Islet precursor cell (in vitro differentiated cells): ENCODE data around the gene VSIG2.
A peak's percentile ranks its signal among the peaks of the same experiment; 100 is the strongest.

Experiments
- DNase-seq: peaks from one replicate; pipeline ENCODE4 v3.0.0-alpha.2; 2018

The VSIG2 gene

DNA sequence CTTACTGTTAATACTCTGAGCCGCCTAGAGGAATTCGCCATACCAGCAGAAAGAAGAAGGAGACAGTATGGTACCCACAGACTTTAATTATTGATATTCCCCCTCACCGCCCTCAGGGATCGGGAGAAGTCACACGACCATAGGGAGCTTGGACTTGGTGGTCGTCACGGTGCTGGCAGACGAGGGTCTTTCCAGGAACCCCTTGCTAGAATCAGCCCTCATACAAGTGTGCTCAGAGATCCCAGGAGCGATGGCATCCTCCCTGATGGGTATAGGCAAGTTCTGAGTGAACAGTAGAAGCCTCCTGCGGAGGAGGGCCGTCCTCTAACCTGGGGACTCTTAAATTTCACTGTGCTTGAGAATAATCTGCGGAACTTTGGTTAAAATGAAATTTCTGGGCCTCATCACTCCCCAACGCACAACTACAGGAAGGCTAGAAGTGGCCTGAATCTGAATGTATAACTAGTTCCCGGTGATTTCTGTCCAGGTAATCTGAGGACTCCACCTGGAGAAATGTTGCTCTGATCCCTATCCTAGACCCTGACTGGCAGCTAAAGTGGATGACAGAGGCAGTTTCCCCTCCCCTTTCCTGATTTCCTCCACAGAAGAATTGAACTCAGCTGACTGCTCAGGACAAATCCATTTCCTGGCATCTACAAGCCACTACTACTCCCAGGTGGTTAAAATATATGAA is 4.5 kb downstream of the VSIG2 start:
- DNase-seq, result no peak

- peak; percentile 97 for DNase-seq
These were observed 5.3 kb downstream of the VSIG2 start for GRCh38 chr11:124746621-124747243.

DNA sequence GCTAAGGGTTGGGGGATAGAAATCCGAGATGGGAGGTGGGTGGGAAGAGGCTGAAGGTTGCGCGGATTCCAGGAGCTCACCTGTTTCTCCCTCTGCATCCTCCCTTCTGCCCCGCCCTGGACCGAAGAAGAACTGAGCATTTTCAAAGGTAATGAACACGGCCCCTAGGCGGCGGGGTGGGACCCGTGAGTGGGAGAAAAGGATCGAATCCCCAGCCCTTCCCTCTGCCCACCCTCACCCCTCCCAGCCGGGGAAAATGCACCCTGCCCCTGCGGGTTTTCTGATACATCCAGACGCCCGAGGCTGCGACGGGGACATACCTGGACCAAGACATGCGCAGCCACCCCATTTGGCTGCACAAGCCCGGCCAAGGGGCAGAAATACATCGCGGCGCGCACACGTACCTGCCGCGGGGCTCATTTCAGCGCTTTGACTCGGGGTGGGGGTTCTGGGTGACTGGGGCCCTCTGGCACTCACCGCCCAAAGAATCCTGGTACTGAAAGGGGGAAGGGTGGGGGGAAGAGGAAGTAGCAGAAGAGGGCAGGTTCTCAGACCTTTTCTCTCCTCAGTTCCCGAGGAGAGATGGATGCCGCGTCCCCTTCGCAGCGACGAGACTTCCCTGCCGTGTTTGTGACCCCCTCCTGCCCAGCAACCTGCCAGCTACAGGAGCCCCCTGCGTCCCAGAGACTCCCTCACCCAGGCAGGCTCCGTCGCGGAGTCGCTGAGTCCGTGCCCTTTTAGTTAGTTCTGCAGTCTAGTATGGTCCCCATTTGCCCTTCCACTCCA is 6.0 kb downstream of the VSIG2 start:
- peak; percentile 74 for DNase-seq

GRCh38 chr11:124745270-124745834 is 6.7 kb downstream of the VSIG2 start:
- DNase-seq, result no peak

DNA sequence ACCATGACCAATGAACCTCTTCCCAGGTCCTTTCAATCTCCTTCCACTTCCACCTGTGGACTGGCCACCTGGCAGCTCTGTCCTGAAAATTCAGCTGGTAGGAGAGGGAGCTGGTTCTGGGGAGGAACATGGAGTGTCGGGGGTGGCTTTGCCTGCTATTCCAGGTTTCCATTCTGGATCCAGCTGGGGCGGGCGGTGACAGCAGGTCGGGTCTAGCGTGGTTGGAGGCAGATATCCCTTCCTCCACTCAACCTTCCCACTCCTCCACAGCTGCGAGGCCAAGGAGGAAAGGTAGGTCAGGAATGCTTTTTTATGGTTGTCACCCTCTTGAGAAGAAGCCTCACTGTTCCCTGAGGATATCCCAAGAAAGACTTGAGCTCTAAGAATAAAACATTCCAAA is 9.0 kb downstream of the VSIG2 start:
- DNase-seq, result no peak

DNA sequence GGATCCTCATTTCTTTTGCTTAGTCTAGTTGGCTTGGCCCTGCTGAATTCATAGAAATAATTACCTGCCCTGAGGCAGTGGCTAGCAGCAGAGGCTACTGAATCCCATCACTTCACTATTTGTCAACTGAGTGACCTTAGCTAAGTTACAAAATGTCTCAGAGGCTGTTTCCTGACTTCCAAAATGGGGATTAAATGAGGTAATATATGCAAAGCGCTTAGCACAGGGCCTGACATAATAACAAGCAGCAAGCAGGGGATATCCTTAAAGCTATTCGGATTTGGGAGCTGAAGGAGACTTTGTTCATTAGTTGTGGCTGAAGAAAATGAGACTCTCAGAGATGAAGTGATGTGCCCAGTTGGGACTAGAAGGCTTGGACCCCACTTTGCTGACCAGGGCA is 9.5 kb downstream of the VSIG2 start:
- no peak for DNase-seq

DNA sequence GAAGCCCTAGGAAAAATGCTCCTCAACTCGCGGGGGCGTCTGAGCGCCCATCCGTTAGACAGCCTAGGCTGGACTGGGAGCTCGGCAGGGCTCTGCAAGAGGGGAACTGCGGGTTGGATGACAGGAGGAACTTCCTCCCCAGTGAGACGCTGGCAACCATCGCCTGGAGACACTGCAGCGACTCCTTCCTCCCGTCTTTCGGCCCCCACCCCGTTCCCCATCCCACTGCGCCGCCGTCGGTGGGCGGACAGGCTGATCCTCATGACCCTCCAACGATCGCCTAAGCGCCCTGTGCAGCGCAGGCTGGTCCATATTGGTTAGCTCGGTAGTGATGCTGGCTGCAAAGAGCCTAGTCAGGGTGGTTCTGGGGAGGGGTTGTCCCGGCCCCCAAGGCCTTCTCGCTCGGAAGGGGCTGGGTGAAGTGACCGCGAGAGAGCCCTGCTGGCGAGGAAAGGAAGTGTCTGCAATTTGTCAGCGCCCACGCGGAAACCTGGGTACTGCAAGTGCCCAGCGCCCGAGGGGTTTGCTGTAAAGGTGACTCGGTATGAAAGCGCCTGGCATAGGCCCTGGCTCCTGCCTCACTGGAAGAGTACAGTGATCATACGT is 11.7 kb downstream of the VSIG2 start:
- DNase-seq, result peak; percentile 64

DNA sequence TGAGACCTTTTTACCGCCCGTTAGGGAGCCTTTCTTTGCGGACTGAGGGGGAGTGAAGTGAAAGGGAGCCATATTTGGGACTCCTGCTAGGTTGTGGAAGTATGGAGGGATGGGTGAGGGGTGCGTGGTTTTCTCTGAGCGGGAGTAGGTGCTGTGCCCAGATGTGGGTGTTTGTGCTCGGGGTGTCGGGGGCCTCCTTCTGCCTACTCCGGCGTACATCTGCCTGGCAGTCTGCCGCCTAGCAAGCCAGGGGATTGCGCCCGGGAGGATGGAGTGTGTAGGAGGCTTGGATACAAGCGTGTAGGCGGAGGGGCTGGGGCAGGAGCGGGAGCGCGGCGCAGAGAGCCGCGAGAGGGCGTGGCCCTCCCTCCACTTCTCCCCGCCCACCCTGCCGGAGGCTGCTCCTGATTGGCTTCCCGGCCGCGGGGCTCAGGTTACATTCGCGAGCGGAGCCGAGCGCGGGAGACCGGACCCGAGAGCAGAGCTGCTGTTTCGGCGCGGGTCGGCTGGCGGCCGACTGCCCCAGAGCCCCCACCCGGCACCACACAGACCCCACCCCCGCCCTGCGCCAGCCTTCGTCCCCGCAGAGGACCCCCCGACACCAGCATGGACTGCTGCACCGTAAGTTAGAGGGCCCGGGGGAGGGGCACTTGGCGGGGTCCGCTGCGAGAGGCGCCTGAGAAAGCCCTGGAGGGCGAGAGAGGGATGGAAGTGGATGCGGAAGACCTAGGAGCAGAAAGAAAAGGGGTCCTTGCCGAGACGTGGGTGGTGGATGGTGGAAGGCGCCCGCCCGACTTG is 12.4 kb downstream of the VSIG2 start, which contains the start of gene NRGN:
TSS of gene NRGN (plus strand) at position 464 of the 798 bp plus-strand sequence. CDS start at position 607, 143 bp downstream.
- DNase-seq, result peak; percentile 97

GRCh38 chr11:124738713-124739478 is 13.2 kb downstream of the VSIG2 start:
- DNase-seq, result no peak

DNA sequence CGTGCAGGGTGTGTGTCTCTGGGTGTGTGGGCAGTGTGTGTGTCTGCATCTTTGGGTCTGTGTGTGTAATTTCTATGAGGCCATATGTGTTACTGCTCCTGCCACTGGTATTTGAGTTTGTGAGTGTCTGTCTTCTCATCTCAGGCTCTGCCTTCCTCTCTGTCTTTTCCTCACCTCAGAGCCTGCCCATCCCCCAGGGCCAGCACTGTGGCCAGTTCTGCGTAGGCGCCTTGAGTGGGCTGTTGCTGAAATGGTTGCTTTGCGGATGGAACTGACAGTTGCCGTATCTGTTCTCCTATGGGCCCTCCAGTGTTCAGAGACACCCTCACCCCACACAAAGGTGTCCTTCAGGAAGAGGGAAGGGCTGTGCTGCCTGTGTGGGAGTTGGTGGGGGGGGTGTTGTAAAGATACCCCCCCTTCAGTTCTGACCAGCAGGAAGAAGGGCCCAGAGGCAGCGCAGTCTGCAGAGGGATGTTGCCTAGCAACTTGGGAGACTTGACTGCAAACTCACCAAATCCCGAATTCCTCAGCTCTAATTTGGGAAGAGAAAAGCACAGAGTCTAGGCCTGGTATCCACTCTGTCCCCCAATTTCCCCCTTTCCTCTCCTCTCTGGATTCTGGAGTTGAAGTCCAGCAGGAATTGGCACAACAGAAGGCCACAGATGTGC is 14.3 kb downstream of the VSIG2 start:
- no peak for DNase-seq

DNA sequence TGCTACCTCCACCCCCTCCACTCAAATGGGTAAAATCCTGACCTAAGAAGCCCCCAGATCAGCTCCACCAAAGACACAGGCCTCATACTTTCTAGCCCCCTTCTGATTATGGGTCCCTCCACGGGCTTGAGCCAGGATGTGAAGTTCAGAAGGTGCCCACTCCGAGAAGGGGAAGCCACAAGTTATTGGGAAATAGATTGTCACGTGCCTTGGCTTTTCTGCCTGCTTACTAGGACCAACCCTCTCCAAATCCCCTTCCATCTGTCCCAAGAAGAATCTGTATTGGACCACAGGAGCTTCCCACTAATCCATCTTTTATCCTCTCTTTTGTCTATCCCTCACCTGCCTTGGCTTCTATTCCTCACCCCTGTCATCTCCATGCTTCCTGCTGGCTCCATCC is 15.3 kb downstream of the VSIG2 start:
- no peak for DNase-seq

- DNase-seq, result no peak
These were observed 19.8 kb downstream of the VSIG2 start for GRCh38 chr11:124732230-124732629.

DNA sequence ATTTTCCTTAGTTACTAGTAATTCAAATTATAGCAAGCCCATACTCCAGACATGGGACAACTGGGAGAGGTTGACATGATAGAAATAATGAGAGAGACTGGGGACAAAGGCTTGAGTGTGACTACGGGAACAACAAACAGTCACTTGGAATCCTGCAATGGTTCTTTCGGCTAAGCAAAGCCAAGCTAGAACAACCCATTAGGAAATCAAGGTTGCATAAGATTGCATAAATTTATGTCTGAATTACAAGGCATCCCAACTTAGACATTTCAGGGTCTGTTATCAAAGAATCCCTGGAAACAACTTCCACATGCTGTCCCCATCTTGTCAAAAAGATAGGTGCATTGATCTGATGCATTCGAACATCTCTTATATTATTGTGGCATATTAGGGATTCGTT is 22.5 kb downstream of the VSIG2 start:
- DNase-seq, result no peak

DNA sequence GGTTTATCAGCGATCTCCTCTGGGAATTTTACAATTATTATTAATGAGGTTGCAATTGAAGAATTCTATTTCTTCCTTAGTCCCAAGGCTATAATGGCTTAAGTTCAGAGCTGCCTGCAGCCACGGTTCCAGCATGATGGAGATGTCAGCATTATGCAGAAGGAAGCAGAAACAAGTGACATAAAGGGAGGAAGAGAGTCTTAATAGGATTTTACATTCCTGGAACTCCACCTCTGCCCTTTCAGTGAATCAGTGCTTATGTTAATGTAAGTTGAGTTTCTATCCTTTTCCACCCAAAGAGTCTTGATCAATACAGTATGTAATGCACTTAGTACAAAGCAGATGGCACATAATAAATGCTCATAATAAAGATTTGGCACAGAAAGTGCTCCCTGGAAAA is 23.9 kb downstream of the VSIG2 start:
- no peak for DNase-seq

- no peak for DNase-seq
These were observed 24.6 kb downstream of the VSIG2 start for GRCh38 chr11:124727474-124727873.

DNA sequence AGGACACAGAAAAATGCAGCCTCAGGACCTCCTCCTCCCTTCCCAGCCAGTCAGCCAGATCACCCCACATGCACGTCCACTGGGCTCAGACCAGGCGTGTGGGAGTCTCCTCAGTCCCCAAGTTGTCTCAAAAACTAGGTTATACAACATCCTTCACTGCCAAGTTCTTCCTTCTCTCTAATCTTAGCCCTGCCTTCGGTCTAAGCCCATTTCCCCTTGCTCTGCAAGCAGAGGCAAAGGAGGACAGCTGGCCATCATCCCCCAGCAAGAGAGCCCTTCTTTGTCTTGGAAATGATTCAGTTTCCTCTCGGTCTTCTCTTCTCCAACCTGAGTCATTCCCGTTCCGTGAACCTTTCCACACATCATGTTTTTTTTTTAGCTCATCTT is 26.3 kb downstream of the VSIG2 start:
- DNase-seq, result no peak

GRCh38 chr11:124724979-124725718 is 26.9 kb downstream of the VSIG2 start:
- no peak for DNase-seq

GRCh38 chr11:124722176-124722575 is 29.9 kb downstream of the VSIG2 start:
- DNase-seq, result no peak

DNA sequence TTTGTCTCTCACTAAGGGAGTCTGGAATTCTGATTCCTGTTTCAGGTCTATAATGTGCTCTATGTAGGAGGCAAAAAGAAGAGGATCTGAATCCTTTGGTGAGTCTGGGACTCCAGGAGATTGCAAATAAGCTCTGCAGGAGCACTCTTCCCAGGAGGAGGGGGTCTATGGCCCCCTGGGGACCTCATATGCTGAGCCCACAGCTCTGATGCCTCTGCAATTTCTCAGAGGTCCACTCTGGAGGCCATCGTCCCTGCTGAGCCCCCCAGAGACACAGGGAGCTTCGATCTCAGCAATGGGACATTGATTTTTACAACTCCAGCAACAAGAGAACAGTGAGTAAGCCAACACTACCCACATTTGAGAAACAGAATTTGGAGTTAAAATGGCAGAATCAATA is 32.5 kb downstream of the VSIG2 start:
- no peak for DNase-seq

DNA sequence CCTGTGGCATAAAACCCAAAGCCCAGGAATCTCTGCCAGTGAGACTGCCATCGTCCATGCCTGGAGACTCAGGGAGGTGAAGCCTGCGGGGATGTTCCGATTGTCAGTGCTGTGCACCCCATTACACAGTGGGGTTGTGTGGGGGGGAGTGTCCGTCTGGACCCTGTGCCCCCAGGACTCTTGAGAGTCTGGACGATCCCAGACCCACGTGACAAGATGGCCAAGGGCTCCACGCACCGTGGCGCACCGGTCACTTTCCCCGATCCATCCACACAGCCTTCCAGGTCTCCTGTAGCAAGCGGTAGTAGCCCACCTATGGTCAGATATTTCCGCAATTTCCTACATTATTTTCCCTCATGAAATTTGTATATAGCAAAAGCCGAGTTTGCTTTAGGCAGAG is 33.3 kb downstream of the VSIG2 start:
- DNase-seq, result no peak
